SK-N-SH (cell line): ENCODE results near the gene PLCE1. TPM values are rescaled to one million over a fixed set of nuclear protein-coding genes. Genes with fewer than 3 reads are reported as not detected.

Experiments
- CTCF ChIA-PET: fragments of 300-600, 350-600 bp; formaldehyde crosslinking; extraction: SDS; loops from one replicate; lab custom pipeline; 2021; lab: Yijun Ruan, JAX
- POLR2A ChIA-PET: fragments of 350-600 bp; sonication (Branson Sonifier 250); formaldehyde crosslinking; extraction: SDS; loops from one replicate; lab custom pipeline; 2020; ENCODE audit warnings: antibody characterized with exemption, inconsistent platforms; lab: Yijun Ruan, JAX
- DNase-seq: peaks from one replicate; pipeline ENCODE4 v3.0.0; 2012
- H2AFZ ChIP-seq: fragments of 200-600 bp; sonication (generic); 2 replicates; pipeline ENCODE4 v1.8.1; 2016; ENCODE audit warnings: antibody characterized with exemption, mild to moderate bottlenecking, low read depth
- H3F3A ChIP-seq: fragments of 200-600 bp; sonication (generic); replicated peaks from 2 replicates; pipeline ENCODE3; 2016; ENCODE audit warnings: antibody characterized with exemption, mild to moderate bottlenecking; ENCODE audit not compliant: insufficient read depth
- H3K27ac ChIP-seq, 2 experiments: fragments of 200-500 bp in 1 of 2; fragments of 200-600 bp in 1 of 2; sonication (Bioruptor generic) in 1 of 2; sonication (generic), shearing (Covaris generic) in 1 of 2; 2 replicates each; pipeline versions ENCODE4 v1.5.1 to v1.6.1; 2014 to 2016; ENCODE audit warnings: low read depth in 2 of 2, inconsistent platforms in 1 of 2, low read length in 1 of 2, mild to moderate bottlenecking in 1 of 2, mixed read lengths in 1 of 2
- H3K27me3 ChIP-seq: fragments of 200-600 bp; sonication (generic), shearing (Covaris generic); 2 replicates; pipeline ENCODE4 v1.6.1; 2016; ENCODE audit warnings: mixed run types; ENCODE audit not compliant: insufficient read depth
- H3K36me3 ChIP-seq, 2 experiments: fragments of 200-500 bp in 1 of 2; fragments of 200-600 bp in 1 of 2; sonication (Bioruptor generic) in 1 of 2; sonication (generic) in 1 of 2; replicated peaks in 1 of 2; 2 replicates each; pipeline versions ENCODE3 to v1.5.1; 2014 to 2016; ENCODE audit warnings: low read length in 1 of 2, mild to moderate bottlenecking in 1 of 2; ENCODE audit not compliant: insufficient read depth in 2 of 2, control insufficient read depth in 1 of 2
- H3K4me1 ChIP-seq, 2 experiments: fragments of 200-500 bp in 1 of 2; fragments of 200-600 bp in 1 of 2; sonication (Bioruptor generic) in 1 of 2; sonication (generic), shearing (Covaris generic) in 1 of 2; 2 replicates each; pipeline versions ENCODE4 v1.5.1 to v1.6.1; 2014 to 2016; ENCODE audit warnings: low read depth in 1 of 2, low read length in 1 of 2, mixed run types in 1 of 2; ENCODE audit not compliant: insufficient read depth in 2 of 2, control insufficient read depth in 1 of 2
- H3K4me2 ChIP-seq: fragments of 200-600 bp; sonication (generic), shearing (Covaris generic); 2 replicates; pipeline ENCODE4 v1.6.1; 2017; ENCODE audit warnings: mixed run types
- H3K4me3 ChIP-seq, 2 experiments: fragments of 200-500 bp in 1 of 2; fragments of 200-600 bp in 1 of 2; sonication (Bioruptor generic) in 1 of 2; sonication (generic), shearing (Covaris generic) in 1 of 2; 2 replicates each; pipeline versions ENCODE4 v1.5.1 to v1.8.1; 2014 to 2016; ENCODE audit warnings: low read depth in 2 of 2, inconsistent platforms in 1 of 2, low read length in 1 of 2, mild to moderate bottlenecking in 1 of 2, mixed read lengths in 1 of 2, moderate library complexity in 1 of 2
- H3K79me2 ChIP-seq: fragments of 200-600 bp; sonication (generic); 2 replicates; pipeline ENCODE4 v1.8.1; 2017; ENCODE audit warnings: mild to moderate bottlenecking; ENCODE audit not compliant: insufficient read depth
- H3K9ac ChIP-seq: fragments of 200-600 bp; sonication (generic); 2 replicates; pipeline ENCODE4 v1.6.1; 2017; ENCODE audit warnings: mixed run types
- H3K9me2 ChIP-seq: fragments of 200-600 bp; sonication (generic); 2 replicates; pipeline ENCODE4 v1.6.1; 2017; ENCODE audit warnings: mixed run types
- H3K9me3 ChIP-seq: fragments of 200-600 bp; sonication (generic); 2 replicates; pipeline ENCODE4 v1.6.1; 2017; ENCODE audit warnings: mixed run types, mild to moderate bottlenecking, moderate library complexity
- H4K20me1 ChIP-seq: fragments of 200-600 bp; sonication (generic); 2 replicates; pipeline ENCODE4 v1.6.1; 2017; ENCODE audit warnings: mild to moderate bottlenecking, mixed run types; ENCODE audit not compliant: insufficient read depth
- CHD2 ChIP-seq: fragments of 150-350 bp; IDR thresholded peaks from 2 replicates; pipeline ENCODE4 v1.6.1; 2018; ENCODE audit warnings: low read length; ENCODE audit not compliant: partially characterized antibody
- CTCF ChIP-seq: fragments of 200-600 bp; sonication (generic); IDR thresholded peaks from 2 replicates; pipeline ENCODE4 v1.6.1; 2017; ENCODE audit warnings: antibody characterized with exemption, mild to moderate bottlenecking, moderate library complexity
- FOSL2 ChIP-seq: IDR thresholded peaks from 2 replicates; pipeline ENCODE4 v1.4.0; 2012; ENCODE audit warnings: low read depth, mild to moderate bottlenecking, moderate library complexity, borderline replicate concordance
- FOXM1 ChIP-seq: IDR thresholded peaks from 2 replicates; pipeline ENCODE4 v1.4.0; 2012; ENCODE audit warnings: low read depth, mild to moderate bottlenecking
- GATA2 ChIP-seq: sonication (generic); formaldehyde crosslinking; IDR thresholded peaks from 2 replicates; pipeline ENCODE4 v1.5.0; 2020; ENCODE audit warnings: mild to moderate bottlenecking, missing genetic modification reagents
- JUND ChIP-seq: IDR thresholded peaks from 2 replicates; pipeline ENCODE4 v1.4.0; 2012
- MAX ChIP-seq: IDR thresholded peaks from 2 replicates; pipeline ENCODE4 v1.4.0; 2012; ENCODE audit warnings: low read depth
- NFIC ChIP-seq: IDR thresholded peaks from 2 replicates; pipeline ENCODE4 v1.4.0; 2012; ENCODE audit warnings: borderline replicate concordance
- PBX3 ChIP-seq: IDR thresholded peaks from 2 replicates; pipeline ENCODE4; 2012
- REST ChIP-seq: IDR thresholded peaks from 2 replicates; pipeline ENCODE4 v1.6.1; 2012; ENCODE audit warnings: mild to moderate bottlenecking, low read depth, low read length, moderate library complexity
- RXRA ChIP-seq: IDR thresholded peaks from 2 replicates; pipeline ENCODE4 v1.4.0; 2012; ENCODE audit warnings: low read depth, mild to moderate bottlenecking, borderline replicate concordance
- SMC3 ChIP-seq: IDR thresholded peaks from 2 replicates; pipeline ENCODE4 v1.6.1; 2012; ENCODE audit warnings: low read depth, low read length, improper control_type of control experiment
- TAF1 ChIP-seq: IDR thresholded peaks from 2 replicates; pipeline ENCODE4 v1.6.1; 2012; ENCODE audit warnings: low read depth, mild to moderate bottlenecking, low read length, moderate library complexity, borderline replicate concordance
- TEAD4 ChIP-seq: IDR thresholded peaks from 2 replicates; pipeline ENCODE4 v1.4.0; 2012; ENCODE audit warnings: mild to moderate bottlenecking, borderline replicate concordance; ENCODE audit not compliant: insufficient read depth
- USF1 ChIP-seq: IDR thresholded peaks from 2 replicates; pipeline ENCODE4 v1.4.0; 2012; ENCODE audit warnings: low read depth, borderline replicate concordance
- WGBS: methylation state at CpG from one replicate; pipeline ENCODE4 v1.1.6; 2017; ENCODE audit warnings: low lambda C conversion rate; 5-methylcytosine and 5-hydroxymethylcytosine counted together
- polyA plus RNA-seq, 3 experiments: library from polyadenylated mRNA; depleted of rRNA; stranded (reverse); fragments of >200 nt; gene quantifications; 2 replicates each; pipeline ENCODE4 v1.2.3, GENCODE V29; 2012

PLCE1 gene
- polyA plus RNA-seq, 1 of the 3 experiments (the other 2 are of a cell fraction): 1.2 TPM

- TF ChIP-seq SMC3 (no peak), CTCF (no peak), FOSL2 (no peak), TEAD4 (no peak), MAX (no peak), RXRA (no peak), JUND (no peak), CHD2 (no peak)
- CTCF ChIA-PET: interaction anchor here (1.3 kb wide), 1 partner anchor 357 kb away, joined by 5 read pairs; no protein-coding TSS in a partner anchor
These were observed 30.8 kb upstream of the PLCE1 start for GRCh38 chr10:93962973-93963372.

GRCh38 chr10:93963434-93963833 is 30.3 kb upstream of the PLCE1 start:
- no peaks in the 10 kb centered on the region for H3K9me2 ChIP-seq
- H4K20me1 ChIP-seq: no peaks in the 10 kb centered on the region
- H3K9ac ChIP-seq: no peak overlapping the region
- 95% methylated on average over 5 of the region's 5 CpGs for WGBS
- CTCF ChIA-PET: interaction anchor here (0.8 to 1.3 kb wide), 2 partner anchors 57 to 356 kb away, joined by 3 to 5 read pairs; no protein-coding TSS in a partner anchor
- no peak overlapping the region for H3K27ac ChIP-seq
- POLR2A ChIA-PET: no interaction called here
- no peak overlapping the region for H3K4me3 ChIP-seq
- H3F3A ChIP-seq: no peaks in the 10 kb centered on the region
- no peaks in the 10 kb centered on the region for H3K27me3 ChIP-seq
- peak; percentile 12 for DNase-seq
- H3K36me3 ChIP-seq: no peaks in the 10 kb centered on the region
- no peaks in the 10 kb centered on the region for H3K9me3 ChIP-seq
- no peak overlapping the region for H3K4me2 ChIP-seq
- H3K4me1 ChIP-seq: no peaks in the 10 kb centered on the region; a peak in 1 of 4 replicates
- TF ChIP-seq GATA2 (CRISPR knock-in tag) (no peak), FOXM1 (no peak)
- no peak overlapping the region for H2AFZ ChIP-seq
- no peaks in the 10 kb centered on the region for H3K79me2 ChIP-seq

More at GRCh38 chr10:93962973-93963372, 30.8 kb upstream of the PLCE1 start:
- H3K27ac ChIP-seq: no peak overlapping the region
- H3K36me3 ChIP-seq: no peaks in the 10 kb centered on the region
- H3K4me3 ChIP-seq: no peak overlapping the region
- no CpG with 5 or more reads among the region's 1 CpG for WGBS
- no peaks in the 10 kb centered on the region for H3F3A ChIP-seq
- H3K9me2 ChIP-seq: no peaks in the 10 kb centered on the region
- H3K79me2 ChIP-seq: no peaks in the 10 kb centered on the region
- no peak overlapping the region for H3K9ac ChIP-seq
- H3K9me3 ChIP-seq: no peaks in the 10 kb centered on the region
- H3K27me3 ChIP-seq: no peaks in the 10 kb centered on the region
- DNase-seq: no peak
- H3K4me2 ChIP-seq: no peak overlapping the region
- H2AFZ ChIP-seq: no peak overlapping the region
- POLR2A ChIA-PET: no interaction called here
- no peaks in the 10 kb centered on the region; a peak in 1 of 4 replicates for H3K4me1 ChIP-seq
- H4K20me1 ChIP-seq: no peaks in the 10 kb centered on the region

GRCh38 chr10:93965911-93966310 is 27.8 kb upstream of the PLCE1 start:
- H3K27ac ChIP-seq: no peak overlapping the region
- no peak overlapping the region for H3K4me2 ChIP-seq
- no peak overlapping the region for H2AFZ ChIP-seq
- no peaks in the 10 kb centered on the region for H3K9me2 ChIP-seq
- H3K79me2 ChIP-seq: no peaks in the 10 kb centered on the region
- CTCF ChIA-PET: no interaction called here
- DNase-seq: no peak
- no peak overlapping the region for H3K4me3 ChIP-seq
- H3K27me3 ChIP-seq: no peaks in the 10 kb centered on the region
- no peaks in the 10 kb centered on the region for H4K20me1 ChIP-seq
- H3F3A ChIP-seq: no peaks in the 10 kb centered on the region
- H3K36me3 ChIP-seq: no peaks in the 10 kb centered on the region
- POLR2A ChIA-PET: no interaction called here
- H3K9me3 ChIP-seq: no peaks in the 10 kb centered on the region
- no peak overlapping the region for H3K9ac ChIP-seq
- no peaks in the 10 kb centered on the region; a peak in 1 of 4 replicates for H3K4me1 ChIP-seq
- TF ChIP-seq TAF1 (no peak), PBX3 (no peak), FOXM1 (no peak), GATA2 (CRISPR knock-in tag) (no peak), REST (no peak), FOSL2 (no peak), RXRA (no peak), USF1 (no peak), NFIC (no peak)
